UCSD-AML1 (cell line): Measurements from ENCODE around the gene CRKL.
"Not testable (repeated sequence)": the region's sequence is repeated elsewhere in the genome, so short reads cannot be mapped to it uniquely, and the experiment has no call there.

Experiments used
- DNase-seq: peaks from one replicate; lab custom pipeline; 2025; ENCODE audit not compliant: unreplicated experiment; lab: John Stamatoyannopoulos, UW

Gene CRKL

GRCh38 chr22:20901093-20902033 is 15.8 kb upstream of the CRKL start:
- DNase-seq, result not testable (repeated sequence)

- no peak for DNase-seq
Observed at GRCh38 chr22:20903093-20903492, 14.1 kb upstream of the CRKL start.

DNA sequence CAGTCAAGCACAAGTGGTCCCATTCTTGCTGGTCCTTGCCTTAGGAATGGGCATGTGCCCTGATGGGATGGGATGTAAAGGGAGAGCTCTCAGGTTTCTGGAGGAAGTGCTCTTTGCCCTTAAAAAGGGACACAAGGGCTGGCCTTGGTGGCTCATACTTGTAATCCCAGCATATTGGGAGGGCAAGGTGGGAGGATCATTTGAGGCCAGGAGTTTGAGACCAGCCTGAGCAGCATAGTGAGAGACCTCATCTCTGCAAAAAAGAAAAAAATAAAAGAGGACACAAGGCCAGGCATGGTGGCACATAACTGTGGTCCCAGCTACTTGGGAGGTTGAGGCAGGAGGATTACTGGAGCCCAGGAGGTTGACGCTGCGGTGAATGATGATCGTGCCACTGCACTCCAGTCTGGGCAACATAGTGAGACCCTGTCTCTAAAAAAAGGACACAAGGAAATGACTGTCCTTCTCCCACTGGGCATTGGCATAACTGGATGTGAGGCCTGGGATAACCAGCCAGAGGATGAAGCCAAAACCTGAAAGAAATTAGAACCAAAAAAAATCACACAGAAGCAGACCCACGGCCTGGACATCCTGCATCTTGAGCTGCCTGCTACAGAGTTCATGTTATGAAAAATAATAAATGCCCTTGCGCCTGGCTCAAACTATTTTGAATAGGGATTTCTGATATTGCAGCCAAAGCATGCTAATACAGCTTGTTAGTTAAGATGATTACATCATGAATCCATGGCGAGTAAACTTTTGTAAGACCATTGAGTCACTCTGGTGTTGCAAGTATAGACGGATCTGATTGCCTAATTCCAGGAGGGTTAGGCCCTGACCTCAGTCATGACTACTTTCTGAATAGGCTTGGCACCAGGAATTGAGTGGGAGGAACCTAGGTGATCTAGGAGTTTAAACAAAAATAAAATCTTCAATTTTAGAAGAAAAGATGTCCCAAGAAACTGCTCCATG is 12.9 kb upstream of the CRKL start:
- DNase-seq, result no peak

DNA sequence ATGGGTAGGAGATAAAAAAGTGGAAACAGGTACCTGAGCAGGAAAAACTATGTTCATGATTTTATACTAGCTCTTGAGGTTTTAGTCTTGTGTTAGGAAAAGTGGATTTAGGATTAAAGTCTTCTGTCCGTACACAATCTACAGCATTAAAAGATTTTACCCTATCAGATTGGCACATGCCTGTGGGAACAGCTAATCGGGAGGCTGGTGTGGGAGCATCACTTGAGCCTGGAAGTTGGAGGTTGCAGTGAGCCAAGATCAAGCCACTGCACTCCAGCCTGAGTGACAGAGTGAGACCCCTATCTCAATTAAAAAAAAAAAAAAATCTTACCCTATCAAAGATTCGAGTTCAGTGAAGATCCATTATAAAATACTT is 12.2 kb upstream of the CRKL start:
- DNase-seq, result no peak

GRCh38 chr22:20905415-20906386 is 11.5 kb upstream of the CRKL start:
- no peak for DNase-seq

DNA sequence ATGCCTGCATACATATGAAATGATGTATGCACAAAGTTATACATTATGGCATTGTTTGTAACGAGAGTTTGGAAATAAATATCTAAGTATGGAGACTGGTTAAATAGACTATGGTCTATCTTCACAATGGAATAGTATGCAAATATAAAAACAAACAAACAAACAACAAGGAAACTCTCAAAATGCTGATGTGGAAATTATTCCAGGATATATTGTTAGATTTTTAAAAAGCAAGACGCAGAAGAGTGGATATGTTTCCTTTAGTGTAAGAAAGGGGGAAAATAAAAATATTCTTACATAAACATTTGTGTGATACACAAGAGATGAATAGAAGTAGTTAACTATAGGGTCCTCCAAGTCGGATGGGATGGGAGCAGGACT is 10.8 kb upstream of the CRKL start:
- DNase-seq, result no peak

- DNase-seq, result not testable (repeated sequence)
Observed at GRCh38 chr22:20908717-20909116, 8.5 kb upstream of the CRKL start.

DNA sequence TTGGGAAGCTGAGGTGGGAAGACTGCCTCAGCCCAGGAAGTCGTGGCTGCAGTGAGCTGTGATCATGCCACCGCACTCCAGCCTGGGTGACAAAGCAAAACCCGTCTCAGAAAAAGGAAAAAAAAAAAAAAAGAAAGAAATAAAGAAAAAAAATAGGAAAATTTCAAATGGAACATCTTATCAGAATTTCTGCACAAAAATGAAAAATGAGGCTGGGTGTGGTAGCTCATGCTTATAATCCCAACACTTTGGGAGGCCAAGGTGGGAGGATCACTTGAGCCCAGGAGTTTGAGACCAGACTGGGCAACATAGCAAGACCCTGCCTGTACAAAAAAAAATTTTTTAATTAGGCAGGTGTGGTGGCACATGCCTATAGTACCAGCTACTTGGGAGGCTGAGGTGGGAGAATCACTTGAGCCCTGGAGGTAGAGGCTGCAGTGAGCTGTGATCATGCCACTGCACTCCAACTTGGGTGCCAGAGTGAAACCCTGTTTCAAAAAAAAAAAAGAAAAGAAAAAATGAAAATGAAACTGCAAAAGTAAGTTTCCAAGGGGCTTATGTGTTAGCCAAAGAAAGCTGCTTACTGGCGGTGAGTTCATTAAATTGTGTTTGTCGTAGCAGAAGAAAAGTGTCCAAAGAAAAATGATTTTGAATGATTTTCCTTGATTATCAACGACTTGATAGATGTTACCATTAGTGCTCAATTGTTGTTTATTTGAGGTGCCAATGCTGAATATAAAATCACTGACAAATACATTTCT is 7.5 kb upstream of the CRKL start:
- DNase-seq, result peak; percentile 29

- no peak for DNase-seq
Observed at GRCh38 chr22:20912494-20912893, 4.7 kb upstream of the CRKL start.

DNA sequence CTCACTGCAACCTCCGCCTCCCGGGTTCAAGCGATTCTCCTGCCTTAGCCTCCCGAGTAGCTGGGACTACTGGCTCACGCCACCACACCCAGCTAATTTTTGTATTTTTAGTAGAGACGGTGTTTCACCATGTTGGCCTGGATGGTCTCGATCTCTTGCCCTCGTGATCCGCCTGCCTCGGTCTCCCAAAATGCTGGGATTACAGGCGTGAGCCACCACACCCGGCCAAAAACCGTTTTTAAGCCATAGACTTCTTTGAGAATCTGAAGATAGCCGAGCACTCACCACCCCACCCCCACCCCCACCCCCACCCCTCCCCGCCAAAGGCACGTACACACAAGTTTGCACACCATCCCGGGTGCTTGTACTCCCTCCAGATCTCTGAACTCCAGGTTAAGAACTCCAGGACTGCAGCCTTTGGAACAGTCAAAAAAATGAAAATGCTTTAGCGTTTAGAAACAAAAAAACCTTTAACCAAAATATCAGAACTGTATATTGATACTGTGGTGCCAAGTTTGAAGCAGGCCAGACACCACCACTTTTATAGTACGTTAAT is 1.5 kb downstream of the CRKL start:
- no peak for DNase-seq

- no peak for DNase-seq
Observed at GRCh38 chr22:20919718-20920117, 2.5 kb downstream of the CRKL start.

DNA sequence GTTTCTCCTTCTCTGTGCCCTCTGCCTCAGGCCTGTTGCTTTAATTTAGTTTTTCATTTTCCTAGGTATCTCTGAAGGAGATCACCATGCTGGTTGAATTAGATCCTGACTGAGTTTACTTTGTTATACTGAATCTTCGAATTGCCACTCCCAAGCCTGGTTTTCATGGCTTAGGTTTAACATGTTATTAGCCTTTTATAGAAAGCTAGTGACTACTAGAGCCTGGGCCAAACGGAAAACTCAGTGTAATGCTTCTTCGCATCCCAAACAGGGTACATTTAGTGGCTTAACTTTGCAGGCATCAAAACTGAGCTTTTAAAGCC is 3.6 kb downstream of the CRKL start:
- DNase-seq, result no peak

DNA sequence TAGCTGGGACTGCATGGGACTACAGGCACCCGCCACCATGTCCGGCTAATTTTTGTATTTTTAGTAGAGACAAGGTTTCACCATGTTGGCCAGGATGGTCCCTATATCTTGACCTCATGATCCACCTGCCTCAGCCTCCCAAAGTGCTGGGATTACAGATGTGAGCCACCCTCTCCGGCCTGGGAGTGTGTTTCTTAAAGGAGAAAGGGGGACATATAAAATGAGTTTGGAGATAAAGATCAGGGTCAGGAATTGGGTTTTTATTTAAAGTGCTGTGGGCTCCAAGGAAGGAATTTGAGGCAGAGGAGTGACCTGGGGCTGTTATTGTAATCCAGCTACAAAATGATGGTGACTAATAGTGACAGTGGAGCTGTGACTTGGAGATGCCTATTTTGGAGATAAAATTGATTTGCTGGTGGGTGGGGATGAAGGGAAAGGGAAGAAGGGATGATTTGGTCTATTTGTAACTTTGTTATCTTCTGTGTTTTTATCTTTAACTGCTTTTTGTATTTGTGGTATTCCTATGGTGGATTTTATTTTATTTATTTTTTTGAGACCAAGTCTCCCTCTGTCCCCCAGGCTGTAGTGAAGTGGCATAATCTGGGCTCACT is 5.0 kb downstream of the CRKL start:
- DNase-seq, result no peak

- no peak for DNase-seq
Observed at GRCh38 chr22:20926243-20926642, 9.0 kb downstream of the CRKL start.

- DNase-seq, result no peak
Observed at GRCh38 chr22:20927940-20928572, 10.8 kb downstream of the CRKL start.

DNA sequence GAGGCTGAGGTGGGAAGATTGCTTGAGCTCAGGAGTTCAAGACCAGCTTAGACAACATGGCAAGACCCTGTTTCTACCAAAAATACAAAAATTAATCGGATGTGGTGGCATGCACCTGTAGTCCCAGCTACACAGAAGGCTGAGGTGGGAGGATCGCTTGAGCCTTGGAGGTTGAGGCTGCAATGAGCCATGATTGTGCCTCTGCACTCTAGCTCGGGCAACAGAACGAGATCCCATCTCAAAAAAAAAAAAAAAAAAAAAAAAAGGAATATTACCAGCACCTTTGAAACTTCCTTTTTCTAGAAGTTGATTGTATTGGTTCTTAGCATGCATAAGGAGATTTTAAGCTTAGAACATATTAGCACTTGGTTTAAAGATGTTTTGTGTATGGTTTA is 11.4 kb downstream of the CRKL start:
- no peak for DNase-seq

- DNase-seq, result no peak
Observed at GRCh38 chr22:20930004-20930403, 12.8 kb downstream of the CRKL start.

GRCh38 chr22:20930435-20930834 is 13.2 kb downstream of the CRKL start:
- DNase-seq, result not testable (repeated sequence)

DNA sequence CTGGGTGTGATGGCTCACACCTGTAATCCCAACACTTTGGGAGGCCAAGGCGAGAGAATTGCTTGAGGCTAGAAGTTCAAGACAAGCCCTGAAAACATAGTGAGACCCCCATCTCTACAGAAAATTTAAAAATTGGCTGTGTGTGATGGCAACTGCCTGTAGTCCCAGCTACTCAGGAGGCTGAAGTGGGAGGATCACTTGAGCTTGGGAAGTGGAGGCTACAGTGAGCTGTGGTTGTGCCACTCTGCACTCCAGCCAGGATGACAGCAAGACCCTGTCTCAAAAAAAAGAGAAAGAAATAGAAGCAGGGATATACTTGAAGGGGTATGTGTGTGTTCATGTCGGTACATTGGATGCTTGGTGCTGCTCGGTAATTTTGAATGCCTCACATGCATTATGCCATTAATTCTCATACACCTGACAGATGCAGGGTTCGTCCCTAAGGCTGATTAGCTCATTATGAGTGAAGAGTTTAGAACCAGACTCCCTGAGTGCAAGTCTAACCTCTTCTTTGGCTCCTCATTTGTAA is 14.0 kb downstream of the CRKL start:
- no peak for DNase-seq
